ENCODE data around the gene DDX28.

Gene DDX28

GRCh38 chr16:67990018-67990386 lies 33.0 kb downstream of the DDX28 start:
- no peak overlapping the region for H3K27ac ChIP-seq
- no peak for TF ChIP-seq CTCF (conservative IDR thresholded peaks at IDR 0.05)

GRCh38 chr16:67989322-67990017 lies 33.6 kb downstream of the DDX28 start:
- no peak for TF ChIP-seq CTCF (conservative IDR thresholded peaks at IDR 0.05)
- no peak overlapping the region for H3K27ac ChIP-seq

- TF ChIP-seq CTCF (conservative IDR thresholded peaks at IDR 0.05): no peak
These were observed 34.4 kb downstream of the DDX28 start for GRCh38 chr16:67988675-67989074.

GRCh38 chr16:67987460-67988160 lies 35.4 kb downstream of the DDX28 start:
- no peak for TF ChIP-seq CTCF (conservative IDR thresholded peaks at IDR 0.05)
- no peak overlapping the region for H3K27ac ChIP-seq

More at GRCh38 chr16:67988675-67989074, 34.4 kb downstream of the DDX28 start:
- no peak overlapping the region for H3K27ac ChIP-seq

GRCh38 chr16:67986949-67987348 lies 36.1 kb downstream of the DDX28 start:
- TF ChIP-seq CTCF (conservative IDR thresholded peaks at IDR 0.05): no peak
- no peak overlapping the region for H3K27ac ChIP-seq

GRCh38 chr16:67982011-67982696 lies 40.9 kb downstream of the DDX28 start:
- H3K27ac ChIP-seq: no peak overlapping the region
- TF ChIP-seq CTCF (conservative IDR thresholded peaks at IDR 0.05): no peak

- TF ChIP-seq CTCF (conservative IDR thresholded peaks at IDR 0.05): no peak
- no peak within 1 kb of the TSS for H3K27ac ChIP-seq
These were observed 42.9 kb downstream of the DDX28 start, which contains the start of gene DPEP3 for GRCh38 chr16:67979955-67980678. DPEP3 (minus strand) TSS chr16:67980499; CDS start chr16:67980380, 119 bp downstream.

Data from VCaP (cell line).